ENCODE results near the gene PRKG1.

DNA sequence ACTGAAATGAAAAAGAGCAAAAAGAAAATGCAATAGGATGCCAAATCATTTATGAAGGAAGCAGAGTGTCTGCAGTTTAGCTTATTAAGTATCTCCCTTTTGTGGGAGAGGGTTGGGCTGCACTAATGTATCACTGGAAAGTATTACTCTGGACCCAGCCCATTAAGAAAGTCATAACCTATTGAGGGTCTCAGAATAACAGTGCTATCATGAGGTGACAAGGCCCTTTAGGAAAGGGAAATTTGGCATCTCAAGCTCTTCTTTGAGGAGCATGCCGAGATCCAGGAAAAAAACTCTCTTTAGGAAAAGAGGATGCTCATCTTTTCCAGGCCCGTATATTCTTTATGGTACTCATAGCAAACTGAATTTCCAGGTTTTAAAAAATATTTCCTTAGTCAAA, 114.6 kb downstream of the PRKG1 start:
- TF ChIP-seq, protein P1, sequence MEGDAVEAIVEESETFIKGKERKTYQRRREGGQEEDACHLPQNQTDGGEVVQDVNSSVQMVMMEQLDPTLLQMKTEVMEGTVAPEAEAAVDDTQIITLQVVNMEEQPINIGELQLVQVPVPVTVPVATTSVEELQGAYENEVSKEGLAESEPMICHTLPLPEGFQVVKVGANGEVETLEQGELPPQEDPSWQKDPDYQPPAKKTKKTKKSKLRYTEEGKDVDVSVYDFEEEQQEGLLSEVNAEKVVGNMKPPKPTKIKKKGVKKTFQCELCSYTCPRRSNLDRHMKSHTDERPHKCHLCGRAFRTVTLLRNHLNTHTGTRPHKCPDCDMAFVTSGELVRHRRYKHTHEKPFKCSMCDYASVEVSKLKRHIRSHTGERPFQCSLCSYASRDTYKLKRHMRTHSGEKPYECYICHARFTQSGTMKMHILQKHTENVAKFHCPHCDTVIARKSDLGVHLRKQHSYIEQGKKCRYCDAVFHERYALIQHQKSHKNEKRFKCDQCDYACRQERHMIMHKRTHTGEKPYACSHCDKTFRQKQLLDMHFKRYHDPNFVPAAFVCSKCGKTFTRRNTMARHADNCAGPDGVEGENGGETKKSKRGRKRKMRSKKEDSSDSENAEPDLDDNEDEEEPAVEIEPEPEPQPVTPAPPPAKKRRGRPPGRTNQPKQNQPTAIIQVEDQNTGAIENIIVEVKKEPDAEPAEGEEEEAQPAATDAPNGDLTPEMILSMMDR (conservative IDR thresholded peaks at IDR 0.05; ENCODE audit: low read depth, low read length), result no peak
- TF ChIP-seq POLR2A (IDR thresholded peaks at IDR 0.05; ENCODE audit: low read depth, low read length) (no peak), MAFK (IDR thresholded peaks at IDR 0.05; ENCODE audit: low read depth, low read length) (no peak), CEBPB (IDR thresholded peaks at IDR 0.05; ENCODE audit: low read depth, low read length) (no peak), NFE2L2 (IDR thresholded peaks at IDR 0.05; ENCODE audit: low read depth, low read length) (no peak), BHLHE40 (IDR thresholded peaks at IDR 0.05; ENCODE audit: low read depth, low read length) (no peak), RCOR1 (IDR thresholded peaks at IDR 0.05; ENCODE audit: insufficient replicate concordance, low read length) (no peak), FOS (IDR thresholded peaks at IDR 0.05; ENCODE audit: low read depth, low read length) (no peak)
- TF ChIP-seq, protein P2, sequence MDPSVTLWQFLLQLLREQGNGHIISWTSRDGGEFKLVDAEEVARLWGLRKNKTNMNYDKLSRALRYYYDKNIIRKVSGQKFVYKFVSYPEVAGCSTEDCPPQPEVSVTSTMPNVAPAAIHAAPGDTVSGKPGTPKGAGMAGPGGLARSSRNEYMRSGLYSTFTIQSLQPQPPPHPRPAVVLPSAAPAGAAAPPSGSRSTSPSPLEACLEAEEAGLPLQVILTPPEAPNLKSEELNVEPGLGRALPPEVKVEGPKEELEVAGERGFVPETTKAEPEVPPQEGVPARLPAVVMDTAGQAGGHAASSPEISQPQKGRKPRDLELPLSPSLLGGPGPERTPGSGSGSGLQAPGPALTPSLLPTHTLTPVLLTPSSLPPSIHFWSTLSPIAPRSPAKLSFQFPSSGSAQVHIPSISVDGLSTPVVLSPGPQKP (IDR thresholded peaks at IDR 0.05; ENCODE audit: borderline replicate concordance, low read depth, low read length), result no peak
- TF ChIP-seq, protein P3, sequence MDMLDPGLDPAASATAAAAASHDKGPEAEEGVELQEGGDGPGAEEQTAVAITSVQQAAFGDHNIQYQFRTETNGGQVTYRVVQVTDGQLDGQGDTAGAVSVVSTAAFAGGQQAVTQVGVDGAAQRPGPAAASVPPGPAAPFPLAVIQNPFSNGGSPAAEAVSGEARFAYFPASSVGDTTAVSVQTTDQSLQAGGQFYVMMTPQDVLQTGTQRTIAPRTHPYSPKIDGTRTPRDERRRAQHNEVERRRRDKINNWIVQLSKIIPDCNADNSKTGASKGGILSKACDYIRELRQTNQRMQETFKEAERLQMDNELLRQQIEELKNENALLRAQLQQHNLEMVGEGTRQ (IDR thresholded peaks at IDR 0.05; ENCODE audit: low read depth, low read length), result no peak
